ENCODE measurements around the gene DCAF16.

GRCh38 chr4:17814140-17814539 lies 3.6 kb upstream of the DCAF16 start:
- TF ChIP-seq CTCF (conservative IDR thresholded peaks at IDR 0.05; ENCODE audit: low read length) (no peak), EZH2phosphoT487 (IDR thresholded peaks at IDR 0.05; ENCODE audit: borderline replicate concordance) (no peak)
